C4-2B (cell line): ENCODE measurements around the gene GGA1.

Experiments used
- H3K27ac ChIP-seq: fragments of 450-650 bp; 2 replicates; pipeline ENCODE4 v1.5.1; 2017
- ZFX ChIP-seq: fragments of 450-650 bp; IDR thresholded peaks from 2 replicates; pipeline ENCODE4 v1.6.1; 2017
- TF ChIP-seq, protein P1 (sequence below): fragments of 450-650 bp; conservative IDR thresholded peaks from 2 replicates; pipeline ENCODE4 v1.5.1; 2017; ENCODE audit warnings: mild to moderate bottlenecking

The GGA1 gene

GRCh38 chr22:37634417-37634924 is 25.8 kb downstream of the GGA1 start:
- TF ChIP-seq, protein P1, sequence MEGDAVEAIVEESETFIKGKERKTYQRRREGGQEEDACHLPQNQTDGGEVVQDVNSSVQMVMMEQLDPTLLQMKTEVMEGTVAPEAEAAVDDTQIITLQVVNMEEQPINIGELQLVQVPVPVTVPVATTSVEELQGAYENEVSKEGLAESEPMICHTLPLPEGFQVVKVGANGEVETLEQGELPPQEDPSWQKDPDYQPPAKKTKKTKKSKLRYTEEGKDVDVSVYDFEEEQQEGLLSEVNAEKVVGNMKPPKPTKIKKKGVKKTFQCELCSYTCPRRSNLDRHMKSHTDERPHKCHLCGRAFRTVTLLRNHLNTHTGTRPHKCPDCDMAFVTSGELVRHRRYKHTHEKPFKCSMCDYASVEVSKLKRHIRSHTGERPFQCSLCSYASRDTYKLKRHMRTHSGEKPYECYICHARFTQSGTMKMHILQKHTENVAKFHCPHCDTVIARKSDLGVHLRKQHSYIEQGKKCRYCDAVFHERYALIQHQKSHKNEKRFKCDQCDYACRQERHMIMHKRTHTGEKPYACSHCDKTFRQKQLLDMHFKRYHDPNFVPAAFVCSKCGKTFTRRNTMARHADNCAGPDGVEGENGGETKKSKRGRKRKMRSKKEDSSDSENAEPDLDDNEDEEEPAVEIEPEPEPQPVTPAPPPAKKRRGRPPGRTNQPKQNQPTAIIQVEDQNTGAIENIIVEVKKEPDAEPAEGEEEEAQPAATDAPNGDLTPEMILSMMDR, result no peak
- no peak for TF ChIP-seq ZFX
- no peak overlapping the region for H3K27ac ChIP-seq

DNA sequence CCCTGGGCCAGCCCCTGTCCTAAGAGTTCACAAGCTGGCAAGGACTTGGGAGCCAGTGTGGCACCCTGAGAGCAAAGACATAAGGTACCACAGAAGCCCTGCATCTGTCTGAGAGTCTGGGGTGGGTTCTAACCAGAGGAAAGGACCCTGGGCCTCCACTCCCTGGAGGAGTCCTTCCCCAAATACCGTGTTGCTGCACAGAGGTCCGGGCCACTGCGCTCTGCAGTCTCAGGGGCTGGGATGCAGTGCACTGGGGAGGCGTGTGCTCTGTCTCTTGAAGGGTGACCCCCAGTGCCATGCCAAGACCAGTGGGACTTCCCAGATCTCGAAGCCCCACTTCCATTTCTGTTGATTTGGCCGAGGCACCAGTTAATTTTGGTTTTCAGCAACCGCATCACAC is 26.5 kb downstream of the GGA1 start:
- no peak overlapping the region for H3K27ac ChIP-seq
- TF ChIP-seq, protein P1, result no peak
- TF ChIP-seq ZFX, result no peak

- TF ChIP-seq ZFX, result no peak
- TF ChIP-seq, protein P1, result no peak
- no peak overlapping the region for H3K27ac ChIP-seq
These were observed 27.7 kb downstream of the GGA1 start for GRCh38 chr22:37636186-37636948.

- no peak for TF ChIP-seq ZFX
- TF ChIP-seq, protein P1, result no peak
- H3K27ac ChIP-seq, result no peak overlapping the region
These were observed 28.3 kb downstream of the GGA1 start for GRCh38 chr22:37636949-37637273.

DNA sequence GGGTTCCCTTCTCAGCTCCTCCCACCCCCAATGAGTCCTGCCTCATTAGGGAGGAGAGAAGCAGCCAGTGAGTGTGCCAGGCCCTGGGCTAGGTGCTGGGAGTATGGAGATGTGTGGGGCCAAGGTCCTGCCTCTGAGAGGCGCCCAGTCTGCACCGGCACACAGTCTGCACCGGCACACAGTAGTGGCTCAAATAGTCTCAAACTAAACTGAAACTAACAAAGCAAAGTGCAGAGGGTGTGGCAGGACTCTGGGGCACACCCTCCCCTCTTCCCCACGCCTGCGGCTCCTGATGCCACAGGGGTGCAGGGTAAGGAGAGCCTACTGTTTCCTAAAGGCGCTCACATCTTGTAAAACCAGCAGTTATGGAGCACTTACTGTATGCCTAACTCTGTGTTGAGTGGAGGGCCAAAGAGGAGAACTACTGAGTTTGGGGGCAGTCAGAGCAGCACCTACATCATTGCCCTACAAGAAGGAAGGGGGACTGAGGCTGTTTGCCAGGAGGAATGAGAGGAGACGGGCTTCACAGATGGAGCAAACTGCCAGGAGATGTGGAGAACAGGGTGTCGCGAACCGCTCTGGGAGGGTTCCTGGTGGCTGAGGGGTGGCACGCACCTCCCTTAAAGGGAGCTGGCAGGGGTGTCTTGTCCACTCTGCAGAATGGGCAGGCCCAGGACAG is 29.9 kb downstream of the GGA1 start:
- TF ChIP-seq, protein P1, result no peak
- TF ChIP-seq ZFX, result no peak
- H3K27ac ChIP-seq, result peak overlapping the region; percentile 61

DNA sequence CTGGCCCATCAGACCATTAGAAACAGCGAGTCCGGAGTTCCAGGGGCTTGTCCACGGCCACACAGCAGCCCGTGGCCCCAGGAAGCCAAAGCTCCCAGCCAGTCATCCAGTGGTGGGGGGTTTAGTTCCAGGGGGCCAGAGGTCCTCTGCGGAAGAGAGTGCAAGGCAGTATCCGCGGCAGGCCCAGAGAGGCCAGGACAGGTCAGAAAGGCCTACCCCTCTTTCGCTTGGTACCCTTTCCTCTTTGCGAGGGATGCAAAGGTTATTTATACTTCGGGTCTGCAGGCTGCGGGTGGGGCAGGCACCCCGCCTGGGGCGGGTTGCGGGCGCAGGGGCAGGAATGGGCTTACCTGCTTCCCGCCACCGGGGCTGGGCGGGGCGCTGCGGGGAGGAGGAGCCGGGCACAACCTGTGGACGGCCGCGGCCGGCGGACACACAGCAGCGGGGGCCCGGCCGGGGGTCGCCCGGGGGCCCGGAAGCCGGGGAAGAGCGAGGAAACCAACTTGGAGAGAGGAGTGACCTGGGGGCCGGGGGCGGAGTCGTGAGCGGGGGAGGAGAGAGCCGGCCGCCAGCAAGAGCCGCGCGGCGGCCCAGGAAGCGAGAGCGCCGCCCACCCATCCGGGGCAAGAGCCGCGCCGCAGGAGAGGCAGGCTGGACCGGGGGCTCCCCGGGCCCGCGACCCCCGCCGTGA is 30.6 kb downstream of the GGA1 start, which contains the start of gene SH3BP1:
Gene SH3BP1, plus strand, starts transcription at position 600 of the 691 bp plus-strand sequence. CDS start 119 bp downstream, outside the sequence.
- TF ChIP-seq, protein P1, result no peak
- no peak for TF ChIP-seq ZFX
- H3K27ac ChIP-seq, result peak within 1 kb of the TSS; percentile 61
